ENCODE data around the gene PRPF6. TPM values are rescaled to one million over a fixed set of nuclear protein-coding genes. Genes with fewer than 3 reads are reported as not detected.

The PRPF6 gene
- total and polyA plus RNA-seq, 2 of the 13 experiments (the other 11 are each of a cell fraction or from before 2014, with no cell fraction given) = 63.7 to 101 TPM

DNA sequence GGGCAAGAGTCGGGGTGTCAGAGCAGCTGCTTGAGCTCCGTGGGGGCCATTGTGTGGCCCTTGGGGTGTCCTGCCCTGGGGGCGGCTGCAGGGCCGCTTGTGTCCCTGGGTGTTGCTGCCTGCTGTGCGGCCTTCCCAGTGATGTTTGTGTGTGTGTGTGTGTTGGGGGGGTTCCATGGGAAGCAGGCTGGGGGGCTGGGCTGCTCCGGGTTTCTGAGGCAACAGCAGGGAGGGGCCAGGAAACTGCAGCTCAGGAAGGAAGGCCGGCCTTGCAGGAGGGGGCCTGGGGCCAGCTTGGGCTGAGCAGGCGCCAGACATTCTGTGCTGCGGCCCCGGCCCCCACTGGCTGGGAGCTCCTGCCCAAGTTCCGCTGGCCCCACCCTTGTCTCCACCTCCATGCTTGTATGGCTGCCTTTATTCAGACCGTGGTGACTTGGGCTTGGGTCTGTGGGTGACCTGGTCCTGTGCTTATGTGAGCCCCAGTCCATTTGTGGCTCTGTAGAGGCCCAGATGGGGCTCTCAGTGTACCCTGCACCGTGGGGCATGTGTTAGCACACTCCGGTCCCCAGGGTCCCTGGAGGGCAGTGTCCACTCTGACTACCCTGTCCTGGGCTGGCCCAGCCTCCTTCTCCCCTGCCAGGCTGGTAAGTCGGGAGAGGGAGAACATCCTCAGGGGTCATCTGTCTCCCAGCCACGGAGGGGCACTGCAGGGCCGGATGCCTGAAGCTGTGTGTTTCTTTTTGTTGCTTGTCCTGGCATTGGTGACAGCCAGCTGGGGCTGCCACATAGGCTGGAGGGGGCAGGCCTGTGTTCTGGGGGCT is 73.1 kb downstream of the PRPF6 start (continued):
- TF ChIP-seq, protein P1, sequence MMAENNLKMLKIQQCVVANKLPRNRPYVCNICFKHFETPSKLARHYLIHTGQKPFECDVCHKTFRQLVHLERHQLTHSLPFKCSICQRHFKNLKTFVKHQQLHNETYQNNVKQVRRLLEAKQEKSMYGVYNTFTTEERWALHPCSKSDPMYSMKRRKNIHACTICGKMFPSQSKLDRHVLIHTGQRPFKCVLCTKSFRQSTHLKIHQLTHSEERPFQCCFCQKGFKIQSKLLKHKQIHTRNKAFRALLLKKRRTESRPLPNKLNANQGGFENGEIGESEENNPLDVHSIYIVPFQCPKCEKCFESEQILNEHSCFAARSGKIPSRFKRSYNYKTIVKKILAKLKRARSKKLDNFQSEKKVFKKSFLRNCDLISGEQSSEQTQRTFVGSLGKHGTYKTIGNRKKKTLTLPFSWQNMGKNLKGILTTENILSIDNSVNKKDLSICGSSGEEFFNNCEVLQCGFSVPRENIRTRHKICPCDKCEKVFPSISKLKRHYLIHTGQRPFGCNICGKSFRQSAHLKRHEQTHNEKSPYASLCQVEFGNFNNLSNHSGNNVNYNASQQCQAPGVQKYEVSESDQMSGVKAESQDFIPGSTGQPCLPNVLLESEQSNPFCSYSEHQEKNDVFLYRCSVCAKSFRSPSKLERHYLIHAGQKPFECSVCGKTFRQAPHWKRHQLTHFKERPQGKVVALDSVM (CRISPR knock-in tag; IDR thresholded peaks at IDR 0.05) = no peak; the same call in 1 of the 2 replicates
- TF ChIP-seq ZFP36L1 (CRISPR knock-in tag; IDR thresholded peaks at IDR 0.05) (no peak), MATR3 (CRISPR knock-in tag; IDR thresholded peaks at IDR 0.05) (no peak), ZNF12 (CRISPR knock-in tag; IDR thresholded peaks at IDR 0.05) (peak; percentile 13; the same call in 1 of the 2 replicates), ZNF333 (CRISPR knock-in tag; IDR thresholded peaks at IDR 0.05; ENCODE audit: borderline replicate concordance) (0 out of 2 replicates have a peak, but pooled peaks have one; percentile 50), PCBP2 (optimal IDR thresholded peaks at IDR 0.05; ENCODE audit: low read depth, low read length, poor library complexity, severe bottlenecking) (no peak), ZNF766 (CRISPR knock-in tag; IDR thresholded peaks at IDR 0.05; ENCODE audit: borderline replicate concordance) (0 out of 2 replicates have a peak, but pooled peaks have one; percentile 60), MYC (CRISPR knock-in tag; IDR thresholded peaks at IDR 0.05; ENCODE audit: borderline replicate concordance) (peak; percentile 75), HNRNPH1 (optimal IDR thresholded peaks at IDR 0.05; ENCODE audit: low read depth, low read length) (no peak), SMARCC2 (IDR thresholded peaks at IDR 0.05) (no peak), ZC3H4 (CRISPR knock-in tag; IDR thresholded peaks at IDR 0.05; ENCODE audit: borderline replicate concordance) (peak; percentile 91)
- TF ChIP-seq, protein P2, sequence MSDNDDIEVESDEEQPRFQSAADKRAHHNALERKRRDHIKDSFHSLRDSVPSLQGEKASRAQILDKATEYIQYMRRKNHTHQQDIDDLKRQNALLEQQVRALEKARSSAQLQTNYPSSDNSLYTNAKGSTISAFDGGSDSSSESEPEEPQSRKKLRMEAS (IDR thresholded peaks at IDR 0.05) = peak; percentile 59
- TF ChIP-seq, protein P3, sequence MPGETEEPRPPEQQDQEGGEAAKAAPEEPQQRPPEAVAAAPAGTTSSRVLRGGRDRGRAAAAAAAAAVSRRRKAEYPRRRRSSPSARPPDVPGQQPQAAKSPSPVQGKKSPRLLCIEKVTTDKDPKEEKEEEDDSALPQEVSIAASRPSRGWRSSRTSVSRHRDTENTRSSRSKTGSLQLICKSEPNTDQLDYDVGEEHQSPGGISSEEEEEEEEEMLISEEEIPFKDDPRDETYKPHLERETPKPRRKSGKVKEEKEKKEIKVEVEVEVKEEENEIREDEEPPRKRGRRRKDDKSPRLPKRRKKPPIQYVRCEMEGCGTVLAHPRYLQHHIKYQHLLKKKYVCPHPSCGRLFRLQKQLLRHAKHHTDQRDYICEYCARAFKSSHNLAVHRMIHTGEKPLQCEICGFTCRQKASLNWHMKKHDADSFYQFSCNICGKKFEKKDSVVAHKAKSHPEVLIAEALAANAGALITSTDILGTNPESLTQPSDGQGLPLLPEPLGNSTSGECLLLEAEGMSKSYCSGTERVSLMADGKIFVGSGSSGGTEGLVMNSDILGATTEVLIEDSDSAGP (CRISPR knock-in tag; IDR thresholded peaks at IDR 0.05; ENCODE audit: borderline replicate concordance) = peak; percentile 77
- TF ChIP-seq, protein P4, sequence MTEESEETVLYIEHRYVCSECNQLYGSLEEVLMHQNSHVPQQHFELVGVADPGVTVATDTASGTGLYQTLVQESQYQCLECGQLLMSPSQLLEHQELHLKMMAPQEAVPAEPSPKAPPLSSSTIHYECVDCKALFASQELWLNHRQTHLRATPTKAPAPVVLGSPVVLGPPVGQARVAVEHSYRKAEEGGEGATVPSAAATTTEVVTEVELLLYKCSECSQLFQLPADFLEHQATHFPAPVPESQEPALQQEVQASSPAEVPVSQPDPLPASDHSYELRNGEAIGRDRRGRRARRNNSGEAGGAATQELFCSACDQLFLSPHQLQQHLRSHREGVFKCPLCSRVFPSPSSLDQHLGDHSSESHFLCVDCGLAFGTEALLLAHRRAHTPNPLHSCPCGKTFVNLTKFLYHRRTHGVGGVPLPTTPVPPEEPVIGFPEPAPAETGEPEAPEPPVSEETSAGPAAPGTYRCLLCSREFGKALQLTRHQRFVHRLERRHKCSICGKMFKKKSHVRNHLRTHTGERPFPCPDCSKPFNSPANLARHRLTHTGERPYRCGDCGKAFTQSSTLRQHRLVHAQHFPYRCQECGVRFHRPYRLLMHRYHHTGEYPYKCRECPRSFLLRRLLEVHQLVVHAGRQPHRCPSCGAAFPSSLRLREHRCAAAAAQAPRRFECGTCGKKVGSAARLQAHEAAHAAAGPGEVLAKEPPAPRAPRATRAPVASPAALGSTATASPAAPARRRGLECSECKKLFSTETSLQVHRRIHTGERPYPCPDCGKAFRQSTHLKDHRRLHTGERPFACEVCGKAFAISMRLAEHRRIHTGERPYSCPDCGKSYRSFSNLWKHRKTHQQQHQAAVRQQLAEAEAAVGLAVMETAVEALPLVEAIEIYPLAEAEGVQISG (CRISPR knock-in tag; IDR thresholded peaks at IDR 0.05) = peak; percentile 95

All from HepG2 (cell line).